A673 (cell line): Measurements from ENCODE around the gene AXL. TPM values are rescaled to one million over a fixed set of nuclear protein-coding genes. Genes with fewer than 3 reads are reported as not detected.

Experiments used
- BruUV-seq: library from RNA; stranded (reverse); fragments of 400-500 nt; replicated peaks from 2 replicates; lab custom pipeline; 2021; lab: Mats Ljungman, UMichigan
- CTCF ChIA-PET: fragments of 300-600 bp; sonication (Branson Sonifier 250); formaldehyde crosslinking; loops from one replicate; lab custom pipeline; 2022; ENCODE audit warnings: antibody characterized with exemption; lab: Charles Lee
- POLR2A ChIA-PET: fragments of 300-600 bp; sonication (Branson Sonifier 250); formaldehyde crosslinking; loops from one replicate; lab custom pipeline; 2022; ENCODE audit warnings: antibody characterized with exemption; ENCODE audit not compliant: low non-redundant PET; lab: Charles Lee
- DNase-seq: peaks from one replicate; pipeline ENCODE4 v3.0.0-alpha.2; 2015; ENCODE audit warnings: low spot score
- H3K27ac ChIP-seq: fragments of 200-600 bp; sonication (generic); 2 replicates; pipeline ENCODE4 v1.5.1; 2016; ENCODE audit warnings: mixed run types, low read depth, mild to moderate bottlenecking, mixed read lengths, antibody characterized with exemption, low read length; ENCODE audit not compliant: poor library complexity, severe bottlenecking
- H3K27me3 ChIP-seq: fragments of 200-600 bp; sonication (generic); replicated peaks from 2 replicates; pipeline ENCODE4 v1.6.1; 2017; ENCODE audit warnings: mixed run types, low read depth, mild to moderate bottlenecking, mixed read lengths, antibody characterized with exemption, low read length; ENCODE audit not compliant: insufficient read depth, poor library complexity
- H3K36me3 ChIP-seq: fragments of 200-600 bp; sonication (generic); 2 replicates; pipeline ENCODE4 v1.6.1; 2016; ENCODE audit warnings: mixed run types, mild to moderate bottlenecking, mixed read lengths, antibody characterized with exemption, low read length; ENCODE audit not compliant: insufficient read depth, poor library complexity, severe bottlenecking
- H3K4me1 ChIP-seq: fragments of 200-600 bp; sonication (generic); 2 replicates; pipeline ENCODE4 v1.6.1; 2017; ENCODE audit warnings: mixed run types, mild to moderate bottlenecking, mixed read lengths, antibody characterized with exemption, low read length; ENCODE audit not compliant: insufficient read depth, poor library complexity, severe bottlenecking
- H3K4me3 ChIP-seq: fragments of 200-600 bp; sonication (generic); 2 replicates; pipeline ENCODE4 v1.5.1; 2016; ENCODE audit warnings: low read depth, mixed run types, mild to moderate bottlenecking, mixed read lengths, low read length; ENCODE audit not compliant: poor library complexity, severe bottlenecking
- H3K9me3 ChIP-seq: fragments of 200-600 bp; sonication (generic); 2 replicates; pipeline ENCODE4 v1.6.1; 2016; ENCODE audit warnings: mixed run types, low read depth, mild to moderate bottlenecking, mixed read lengths, antibody characterized with exemption, low read length; ENCODE audit not compliant: poor library complexity, severe bottlenecking
- CTCF ChIP-seq: fragments of 300-800, 200-600 bp; sonication (generic); conservative IDR thresholded peaks from 2 replicates; pipeline ENCODE4 v1.5.1; 2017; ENCODE audit warnings: low read depth, mild to moderate bottlenecking, antibody characterized with exemption, low read length, moderate library complexity, mixed read lengths
- EZH2 ChIP-seq: fragments of 200-600 bp; sonication (generic); IDR thresholded peaks from 2 replicates; pipeline ENCODE4 v1.6.1; 2017; ENCODE audit warnings: borderline replicate concordance, low read depth, mild to moderate bottlenecking, mixed read lengths, antibody characterized with exemption, low read length; ENCODE audit not compliant: poor library complexity, severe bottlenecking
- intact Hi-C: fragments of 100-400 bp; cut with micrococcal nuclease; formaldehyde crosslinking; loops from one replicate; pipeline ENCODE4 v1.10.0; 2022; ENCODE audit not compliant: unreplicated experiment
- total RNA-seq: library from RNA; stranded (reverse); gene quantifications from 2 replicates; pipeline ENCODE4 v1.2.3, GENCODE V29; 2021

Gene AXL
- total RNA-seq, 1 experiment from 2014 or later = 1.0 TPM

- no peak for DNase-seq
- Histone ChIP-seq H3K4me3 (no peak overlapping the region), H3K36me3 (peaks cover 73% of the 10 kb centered on the region), H3K4me1 (peaks cover 8% of the 10 kb centered on the region), H3K27me3 (no peaks in the 10 kb centered on the region), H3K9me3 (no peaks in the 10 kb centered on the region), H3K27ac (no peak overlapping the region)
- intact Hi-C loops = no loop called here
- POLR2A ChIA-PET = no interaction called here
- TF ChIP-seq CTCF (no peak), EZH2 (no peak)
- CTCF ChIA-PET = no interaction called here
- BruUV-seq = no TSS peak
These were observed 50.5 kb downstream of the AXL start for GRCh38 chr19:41269571-41269970.

GRCh38 chr19:41273076-41273475 lies 54.1 kb downstream of the AXL start:
- H3K9me3 ChIP-seq = no peaks in the 10 kb centered on the region
- no peak for DNase-seq
- peaks cover 100% of the 10 kb centered on the region for H3K36me3 ChIP-seq
- H3K27ac ChIP-seq = no peak overlapping the region
- H3K4me3 ChIP-seq = no peak overlapping the region
- BruUV-seq = no TSS peak
- intact Hi-C loops = no loop called here
- TF ChIP-seq CTCF = no peak
- POLR2A ChIA-PET = no interaction called here
- CTCF ChIA-PET = no interaction called here
- H3K4me1 ChIP-seq = no peaks in the 10 kb centered on the region
- no peaks in the 10 kb centered on the region for H3K27me3 ChIP-seq

GRCh38 chr19:41274802-41275201 lies 55.8 kb downstream of the AXL start:
- no peak for DNase-seq
- CTCF ChIA-PET = no interaction called here
- BruUV-seq = no TSS peak
- Histone ChIP-seq H3K36me3 (peaks cover 100% of the 10 kb centered on the region), H3K27ac (no peak overlapping the region), H3K4me3 (no peak overlapping the region), H3K9me3 (no peaks in the 10 kb centered on the region), H3K27me3 (no peaks in the 10 kb centered on the region), H3K4me1 (no peaks in the 10 kb centered on the region)
- intact Hi-C loops = no loop called here
- TF ChIP-seq EZH2 = no peak
- no peak for TF ChIP-seq CTCF
- POLR2A ChIA-PET = no interaction called here
